Occipital lobe (tissue), 2 donors: Measurements from ENCODE around the gene NSL1. TPM values are rescaled to one million over a fixed set of nuclear protein-coding genes. Genes with fewer than 3 reads are reported as not detected.
"Not testable (repeated sequence)": the region's sequence is repeated elsewhere in the genome, so short reads cannot be mapped to it uniquely, and the experiment has no call there.

Source experiments
- DNase-seq: peaks from one replicate; lab custom pipeline; 2025; lab: John Stamatoyannopoulos, UW
- total RNA-seq: library from RNA; depleted of rRNA; stranded (reverse); fragments of >200 nt; gene quantifications from one replicate; pipeline ENCODE4 v1.2.3, GENCODE V29; 2014

NSL1 gene
- total RNA-seq, 1 donor from 2014 or later: 62.4 TPM

DNA sequence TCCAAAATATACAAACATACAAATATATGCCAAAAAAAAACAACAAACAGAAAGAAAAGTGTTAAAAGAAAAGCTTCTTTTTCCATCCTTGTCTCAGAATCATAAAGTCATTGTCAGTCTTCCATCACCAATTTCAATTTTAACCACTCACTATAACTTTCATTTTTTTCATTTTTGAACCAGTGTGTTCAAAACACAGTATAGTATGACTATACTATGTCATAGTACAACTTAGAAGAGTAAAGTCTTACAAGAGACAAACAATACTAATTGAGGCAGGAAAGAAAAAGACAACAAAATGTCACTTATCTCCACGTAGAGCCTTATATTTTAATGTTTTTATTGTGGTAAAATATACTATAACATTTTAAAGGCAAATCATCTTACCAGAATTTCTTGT lies 7.6 kb downstream of the NSL1 start:
- DNase-seq: no peak

DNA sequence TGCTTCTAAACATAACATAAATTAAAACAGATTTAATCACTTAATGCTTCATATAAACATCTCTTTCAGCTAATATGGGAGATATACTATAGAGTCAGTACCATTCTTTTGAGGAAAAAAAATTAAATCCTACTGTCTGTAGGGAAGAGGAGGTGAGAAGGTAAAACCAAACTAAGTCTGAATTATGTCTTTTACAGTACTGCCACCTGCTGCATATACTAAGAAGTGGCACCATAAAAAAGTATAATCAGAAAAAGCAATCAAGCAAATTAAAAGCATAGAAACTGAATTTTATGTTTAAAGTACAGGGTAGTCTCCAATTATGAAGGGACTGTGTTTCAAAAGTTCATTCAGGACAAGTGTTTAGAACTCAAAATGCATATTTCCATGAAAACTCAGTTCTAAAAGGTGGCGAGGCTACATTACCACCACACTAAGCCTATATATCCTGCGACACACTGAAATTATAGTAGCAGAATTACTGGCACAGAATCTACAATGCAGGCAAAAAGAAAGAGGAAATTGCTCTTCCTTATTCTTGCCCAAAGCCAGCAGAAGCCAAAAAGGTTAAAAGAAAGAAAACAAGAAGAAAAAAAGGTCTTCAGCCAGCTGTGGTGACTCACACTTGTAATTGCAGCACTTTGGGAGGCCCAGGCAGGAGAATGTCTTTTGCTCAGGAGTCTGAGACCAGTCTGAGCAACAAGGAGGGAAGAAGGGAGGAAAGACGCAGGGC lies 9.0 kb downstream of the NSL1 start:
- no peak for DNase-seq

DNA sequence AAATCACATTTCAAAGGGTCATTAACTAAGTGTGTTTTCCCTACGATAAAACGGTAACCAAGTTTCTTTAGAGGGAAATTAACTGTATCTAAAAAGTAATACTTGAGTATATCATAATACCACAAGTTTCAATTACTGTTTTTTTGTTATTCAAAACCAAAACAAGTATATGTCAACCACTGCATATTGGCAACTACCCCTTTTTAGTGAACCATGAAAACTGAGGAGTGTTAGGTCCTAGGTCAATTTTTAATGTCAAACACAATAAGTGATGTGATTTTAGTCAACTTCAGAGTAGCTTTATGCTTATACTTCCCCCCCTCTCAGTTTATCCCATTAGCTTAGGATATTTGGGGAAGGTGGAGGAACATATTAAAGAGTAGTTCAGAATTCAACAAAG lies 10.4 kb downstream of the NSL1 start:
- DNase-seq: no peak

DNA sequence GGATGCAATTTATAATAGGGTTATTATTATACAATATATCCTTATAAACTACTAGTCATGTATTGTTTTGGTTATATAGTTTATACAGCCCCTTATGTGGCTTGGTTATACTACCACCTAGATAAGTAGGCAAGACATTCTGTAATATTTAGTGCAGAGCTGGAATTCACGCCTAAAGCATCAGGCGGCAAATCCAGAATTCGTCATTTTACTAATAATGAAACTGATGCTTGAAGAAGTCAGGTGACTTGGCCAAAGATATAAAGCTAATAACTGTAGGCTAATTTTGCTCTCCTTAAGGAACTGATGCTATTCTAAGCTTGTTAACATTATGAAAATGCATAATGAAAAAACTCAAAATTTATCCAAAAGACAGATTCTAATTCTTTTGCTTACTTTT lies 10.8 kb downstream of the NSL1 start:
- DNase-seq: no peak

DNA sequence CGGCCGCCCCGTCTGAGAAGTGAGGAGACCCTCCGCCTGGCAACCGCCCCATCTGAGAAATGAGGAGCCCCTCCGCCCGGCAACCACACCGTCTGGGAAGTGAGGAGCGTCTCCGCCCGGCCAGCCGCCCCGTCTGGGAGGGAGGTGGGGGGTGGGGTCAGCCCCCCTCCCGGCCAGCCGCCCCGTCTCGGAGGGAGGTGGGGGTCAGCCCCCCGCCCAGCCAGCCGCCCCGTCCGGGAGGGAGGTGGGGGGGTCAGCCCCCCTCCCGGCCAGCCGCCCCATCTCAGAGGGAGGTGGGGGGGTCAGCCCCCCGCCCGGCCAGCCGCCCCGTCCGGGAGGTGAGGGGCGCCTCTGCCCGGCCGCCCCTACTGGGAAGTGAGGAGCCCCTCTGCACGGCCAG lies 12.5 kb downstream of the NSL1 start:
- DNase-seq: not testable (repeated sequence)

DNA sequence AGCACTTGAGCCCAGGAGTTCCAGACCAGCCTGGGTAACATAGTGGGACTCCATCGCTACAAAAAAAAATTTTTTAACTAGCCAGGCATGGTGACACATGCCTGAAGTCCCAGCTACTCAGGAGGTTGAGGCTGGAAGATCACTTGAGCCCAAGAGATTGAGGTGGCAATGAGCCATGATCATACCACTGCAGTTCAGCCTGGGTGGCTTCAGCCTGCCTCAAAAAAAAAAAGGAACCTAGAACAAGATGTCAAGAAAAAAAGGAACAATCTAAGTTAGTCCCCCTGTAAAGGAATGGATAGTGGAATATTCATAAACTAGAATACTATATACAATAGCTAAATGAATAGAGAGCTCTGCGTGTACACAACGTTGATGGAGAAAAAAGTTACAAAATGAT lies 14.4 kb downstream of the NSL1 start:
- no peak for DNase-seq

DNA sequence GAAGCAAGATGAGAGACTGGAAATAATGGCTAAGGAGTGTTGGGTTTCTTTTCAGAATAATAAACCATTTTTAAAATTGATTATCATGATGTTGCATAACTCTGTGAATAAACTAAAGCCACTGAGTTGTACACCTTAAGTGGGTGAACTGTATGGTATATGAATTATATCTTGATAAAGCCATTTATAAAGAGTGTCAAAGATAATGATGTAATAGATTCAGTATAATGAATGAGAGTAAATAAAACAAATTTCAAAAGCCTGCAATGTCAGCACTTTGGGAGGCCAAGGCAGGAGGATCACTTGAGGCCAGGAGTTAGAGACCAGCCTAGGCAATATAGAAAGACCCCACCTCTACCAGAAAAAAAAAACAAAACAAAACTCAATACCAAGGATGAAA lies 16.3 kb downstream of the NSL1 start:
- no peak for DNase-seq

DNA sequence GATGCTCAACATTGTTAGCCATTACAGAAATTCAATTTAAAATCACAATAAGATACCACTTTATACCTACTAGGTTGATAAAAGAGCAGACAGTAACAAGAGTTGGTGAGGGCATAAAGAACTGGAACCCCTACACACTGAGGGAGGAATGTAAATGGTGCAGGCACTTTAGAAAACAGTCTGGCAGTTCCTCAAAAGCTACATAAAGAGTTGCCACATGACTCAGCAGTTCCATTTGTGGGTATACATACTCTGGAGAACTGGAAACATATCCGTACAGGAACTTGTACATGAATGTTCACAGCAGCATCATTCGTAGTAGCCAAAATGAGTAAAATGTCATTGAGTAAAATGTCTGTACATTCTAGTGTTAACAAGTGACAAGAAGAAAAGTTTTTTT lies 17.0 kb downstream of the NSL1 start:
- no peak for DNase-seq

DNA sequence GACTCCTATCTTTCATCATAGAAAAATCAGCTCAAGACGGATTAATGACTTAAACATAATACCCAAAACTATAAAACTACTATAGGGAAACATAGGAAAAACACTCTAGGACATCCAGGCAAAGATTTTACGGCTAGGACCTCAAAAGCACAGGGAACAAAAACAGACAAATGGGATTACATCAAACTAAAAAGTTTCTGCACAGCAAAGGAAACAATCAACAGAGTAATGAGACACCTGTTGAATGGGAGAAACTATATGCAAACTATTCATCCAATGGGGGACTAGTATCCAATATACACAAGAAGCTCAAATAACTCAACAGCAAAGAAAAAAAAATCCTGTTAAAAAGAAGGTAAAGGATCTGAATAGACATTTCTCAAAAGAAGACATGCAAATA lies 18.6 kb downstream of the NSL1 start:
- DNase-seq: no peak

DNA sequence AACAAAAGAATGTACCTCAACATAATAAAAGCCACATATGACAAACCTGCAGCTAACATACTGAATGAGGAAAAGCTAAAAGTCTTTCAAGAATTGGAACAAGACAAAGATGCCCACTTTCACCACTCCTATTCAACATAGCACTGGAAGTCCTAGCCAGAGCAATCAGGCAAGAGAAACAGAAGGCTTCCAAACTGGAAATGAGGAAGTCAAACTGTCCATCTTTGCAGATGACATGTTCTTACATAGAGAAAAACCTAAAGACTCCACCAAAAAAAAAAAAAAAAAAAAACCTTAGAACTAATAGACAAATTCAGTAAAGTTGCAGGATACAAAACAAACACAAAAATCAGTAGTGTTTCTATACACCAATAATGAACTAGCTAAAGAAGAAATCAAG lies 20.2 kb downstream of the NSL1 start:
- no peak for DNase-seq

DNA sequence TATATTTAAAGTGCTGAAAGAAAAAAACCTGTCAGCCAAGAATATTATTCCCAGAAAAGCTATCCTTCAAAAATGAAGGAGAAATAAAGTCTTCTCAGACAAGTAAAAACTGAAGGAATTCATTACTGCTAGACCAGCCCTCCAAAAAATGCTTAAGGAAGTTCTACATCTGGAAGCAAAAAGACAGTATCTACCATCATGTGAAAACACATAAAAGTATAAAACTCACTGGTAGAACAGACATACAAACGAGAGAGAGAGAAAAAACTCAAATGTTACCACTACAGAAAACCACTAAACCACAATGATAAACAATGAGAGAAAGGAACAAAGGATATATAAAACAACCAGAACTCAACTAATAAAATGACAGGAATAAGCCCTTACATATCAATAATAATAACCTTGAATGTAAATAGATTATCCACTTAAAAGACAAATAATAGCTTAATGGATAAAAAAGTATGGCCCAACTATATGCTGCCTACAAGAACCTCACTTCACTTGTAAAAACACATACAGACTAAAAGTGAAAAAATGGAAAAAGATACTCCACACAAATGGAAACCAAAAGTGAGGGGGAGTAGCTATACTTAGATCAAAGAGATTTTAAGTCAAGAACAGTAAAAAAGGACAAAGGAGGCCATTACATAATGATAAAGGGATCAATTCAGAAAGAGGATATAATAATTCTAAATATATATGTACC lies 22.0 kb downstream of the NSL1 start:
- DNase-seq: no peak

DNA sequence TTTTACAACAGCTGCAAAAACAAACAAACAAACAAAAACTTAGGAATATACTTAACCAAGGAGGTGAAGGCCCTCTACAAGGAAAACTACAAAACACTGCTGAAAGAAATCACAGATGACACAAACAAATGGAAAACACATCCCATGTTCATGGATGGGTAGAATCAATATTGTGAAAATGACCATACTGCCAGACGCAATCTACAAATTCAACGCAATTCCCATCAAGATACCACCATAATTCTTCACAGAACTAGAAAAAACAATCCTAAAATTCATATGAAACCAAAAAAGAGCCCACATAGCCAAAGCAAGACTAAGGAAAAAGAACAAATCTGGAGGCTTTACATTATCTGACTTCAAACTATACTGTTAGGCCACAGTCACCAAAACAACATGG lies 24.8 kb downstream of the NSL1 start:
- DNase-seq: not testable (repeated sequence)

DNA sequence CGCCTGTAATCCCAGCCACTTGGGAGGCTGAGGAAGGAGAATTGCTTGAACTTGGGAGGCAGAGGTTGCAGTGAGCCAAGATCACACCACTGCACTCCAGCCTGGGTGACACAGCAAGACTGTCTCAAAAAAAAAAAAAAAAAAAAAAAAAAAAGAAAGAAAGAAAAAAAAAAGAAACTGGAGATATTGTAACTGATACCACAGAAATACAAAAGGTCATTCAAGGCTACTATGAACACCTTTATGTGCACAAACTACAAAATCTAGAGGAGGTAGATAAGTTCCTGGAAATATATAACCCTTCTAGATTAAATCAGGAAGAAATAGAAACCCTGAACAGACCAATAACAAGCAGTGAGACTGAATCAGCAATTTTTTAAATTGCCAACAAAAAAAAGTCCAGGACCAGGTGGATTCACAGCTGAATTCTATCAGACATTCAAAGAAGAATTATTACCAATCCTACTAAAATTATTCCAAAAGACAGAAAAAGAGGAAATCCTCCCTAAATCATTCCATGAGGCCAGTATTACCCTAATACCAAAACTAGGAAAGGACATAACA lies 26.8 kb downstream of the NSL1 start:
- DNase-seq: not testable (repeated sequence)

DNA sequence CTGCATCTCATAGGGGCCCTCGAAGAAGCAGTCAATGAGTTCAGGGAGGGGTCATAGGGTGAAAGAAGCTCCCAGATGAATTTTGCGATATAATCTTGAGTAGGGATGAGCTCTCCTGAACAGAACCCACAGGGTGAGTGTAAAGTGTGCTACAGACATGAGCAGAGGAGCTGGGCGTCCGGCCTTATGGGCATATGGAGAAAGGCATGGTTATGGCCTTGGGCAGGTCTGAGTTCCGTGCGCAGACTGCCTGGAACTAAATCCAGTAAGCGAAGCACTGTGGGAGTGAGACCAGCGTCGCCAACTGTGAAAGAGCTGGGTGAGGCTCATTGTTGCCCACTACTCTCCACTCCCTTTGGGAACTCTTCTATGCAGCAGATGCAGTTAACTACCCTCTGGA lies 28.7 kb downstream of the NSL1 start:
- no peak for DNase-seq

DNA sequence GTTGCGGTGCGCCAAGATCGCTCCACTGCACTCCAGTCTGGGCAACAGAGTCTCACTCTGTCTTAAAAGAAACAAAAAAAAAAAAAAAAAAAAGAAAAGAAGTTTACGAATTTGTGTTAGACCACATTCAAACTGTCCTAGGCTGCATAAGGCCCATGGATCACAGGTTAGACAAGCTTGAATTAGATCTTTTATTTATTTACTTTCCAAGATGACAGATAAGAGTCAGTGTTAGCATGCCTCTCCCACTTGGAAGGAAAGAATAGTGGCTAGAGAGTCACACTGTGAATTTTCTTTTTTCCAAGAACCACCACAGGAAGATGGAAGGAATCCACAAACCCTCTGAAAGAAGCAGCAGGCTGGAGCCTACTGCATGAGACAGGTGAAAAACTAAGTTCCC lies 29.3 kb downstream of the NSL1 start:
- DNase-seq: no peak

DNA sequence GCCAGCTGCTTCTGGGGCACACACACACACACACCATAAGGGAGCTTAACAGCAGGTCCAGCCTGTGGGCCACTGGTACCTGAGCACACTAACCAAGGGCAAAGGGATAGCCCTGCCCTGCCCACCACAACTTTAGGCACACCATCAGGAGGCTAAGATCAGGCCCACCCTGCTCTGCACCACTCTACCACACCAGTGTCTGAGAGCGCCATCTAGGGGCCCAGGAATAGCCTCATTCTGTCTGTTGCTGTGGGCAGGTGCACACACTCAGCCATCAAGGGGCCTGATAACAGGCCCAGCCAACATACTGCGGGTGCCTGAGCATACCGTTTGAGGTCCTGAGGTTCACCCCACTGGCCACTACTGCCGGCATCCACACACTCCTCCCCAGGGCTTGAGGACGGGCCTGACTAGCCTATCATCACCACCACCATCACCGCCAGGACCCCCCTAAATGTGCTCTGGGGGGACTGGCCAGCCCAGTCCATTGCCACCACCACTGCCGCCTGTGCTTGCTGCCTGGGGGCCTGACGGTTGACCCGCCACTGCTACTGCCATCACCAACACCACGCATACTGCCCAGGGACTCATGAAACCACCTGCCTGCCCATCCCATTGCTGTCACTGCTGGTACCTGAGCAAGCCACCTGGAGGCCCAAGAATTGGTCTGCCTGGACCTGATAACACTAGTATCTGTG lies 31.3 kb downstream of the NSL1 start:
- no peak for DNase-seq

DNA sequence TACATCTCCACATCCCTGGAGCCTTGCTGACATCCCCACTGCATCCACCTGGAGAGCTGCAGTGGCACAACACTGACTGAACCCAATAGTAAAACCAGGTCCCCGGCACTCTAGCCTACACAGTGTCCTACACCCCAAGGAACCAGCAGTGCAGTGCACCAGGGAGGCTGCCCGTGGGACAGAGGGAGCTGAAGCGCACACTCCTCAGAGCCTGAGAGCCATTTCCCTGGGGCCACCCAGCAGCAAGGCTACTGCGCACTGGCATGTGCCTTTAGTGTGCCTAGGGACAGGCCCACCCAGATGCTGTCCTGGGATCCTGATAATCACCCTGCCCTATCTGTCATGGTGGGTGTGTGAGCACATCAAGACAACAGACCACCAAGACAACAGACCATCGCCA lies 31.9 kb downstream of the NSL1 start:
- DNase-seq: no peak

DNA sequence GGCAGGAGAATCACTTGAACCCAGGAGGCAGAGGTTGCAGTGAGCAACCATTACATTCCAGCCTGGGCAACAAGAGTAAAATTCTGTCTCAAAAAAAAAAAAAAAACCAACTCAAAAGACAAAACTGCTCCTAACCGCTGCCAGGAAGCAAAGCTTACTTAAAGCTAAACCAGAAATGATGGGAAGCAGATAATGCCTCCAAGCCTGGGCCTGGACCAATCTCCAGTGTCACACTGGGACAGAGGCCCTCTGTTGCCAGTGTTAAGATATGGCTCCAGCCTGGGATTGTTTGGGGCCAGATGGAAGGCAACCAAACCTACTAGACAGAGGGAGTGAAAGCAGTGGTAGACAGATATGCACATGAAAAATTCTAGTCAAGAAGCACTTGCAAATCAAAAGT lies 36.9 kb downstream of the NSL1 start:
- DNase-seq: peak; percentile 12

DNA sequence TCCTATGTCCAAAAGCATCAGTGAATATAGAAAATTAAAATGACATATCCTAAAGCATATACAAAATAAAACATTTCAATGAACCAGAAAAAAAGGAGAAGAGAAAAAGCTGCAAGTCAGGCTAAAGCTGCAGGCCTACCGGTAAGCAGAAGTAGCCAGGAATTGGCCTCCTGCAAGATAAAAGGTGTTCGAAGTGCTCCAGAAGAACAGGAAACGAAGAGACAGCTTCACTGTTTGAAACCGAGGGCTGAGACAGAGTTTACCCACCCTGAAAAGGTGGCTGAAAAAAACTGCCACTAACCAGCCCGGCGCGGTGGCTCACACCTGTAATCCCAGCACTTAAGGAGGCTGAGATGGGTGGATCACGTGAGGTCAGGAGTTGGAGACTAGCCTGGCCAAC lies 37.4 kb downstream of the NSL1 start:
- no peak for DNase-seq

DNA sequence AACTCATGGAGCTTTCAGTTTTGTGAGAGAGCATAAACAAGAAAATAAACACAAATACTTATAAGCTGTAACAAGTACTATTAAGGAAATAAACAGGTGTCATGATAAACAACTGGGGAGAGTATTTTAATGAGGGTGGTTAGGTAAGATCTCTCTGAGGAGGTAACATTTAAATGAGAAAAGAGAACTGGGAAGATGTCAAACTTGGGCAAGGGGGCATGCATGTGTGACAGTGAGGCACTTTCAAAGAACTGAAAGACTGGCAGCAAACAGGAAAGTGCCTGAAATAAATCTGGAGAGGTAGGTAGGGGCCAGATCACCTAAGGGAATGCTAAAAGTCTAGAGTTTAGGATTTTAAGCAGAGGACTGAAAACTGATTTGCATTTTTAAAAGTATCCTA lies 37.8 kb downstream of the NSL1 start:
- no peak for DNase-seq

DNA sequence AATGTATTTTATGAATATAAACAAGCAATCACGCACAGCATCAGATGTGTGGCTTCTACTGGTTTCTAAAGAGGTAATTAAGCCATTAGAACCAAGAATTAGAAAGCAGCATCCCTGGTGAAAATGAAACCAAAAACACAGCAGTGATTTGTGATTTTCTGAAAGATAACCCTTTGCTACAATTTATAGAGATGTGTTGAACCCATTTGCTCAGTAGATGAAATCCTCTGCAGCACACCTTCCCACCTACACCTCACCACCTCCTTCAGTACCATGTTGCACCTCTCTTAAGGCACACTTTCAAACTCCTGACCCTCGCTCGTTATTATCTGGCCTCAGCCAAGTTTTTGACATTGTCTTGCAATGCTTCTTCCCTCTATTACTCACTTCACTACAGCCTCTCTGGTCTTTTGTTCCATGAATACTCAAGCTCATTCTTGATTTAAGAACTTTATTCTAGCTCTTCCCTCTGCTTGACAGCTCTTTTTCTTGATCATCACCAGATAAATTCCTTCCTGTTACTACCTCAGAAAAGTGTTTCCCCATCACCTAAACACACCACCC lies 38.6 kb downstream of the NSL1 start:
- DNase-seq: no peak
